Psoas muscle (tissue), 8 donors: ENCODE data around the gene PROP1. TPM values are rescaled to one million over a fixed set of nuclear protein-coding genes. Genes with fewer than 3 reads are reported as not detected.

Experiments used
- ATAC-seq, 4 donors: fragments of 200-7000 bp; cut with Tn5 transposase; one replicate each; pipeline ENCODE4 v1.9.1; 2020; ENCODE audit warnings: moderate library complexity in 3 of 4, mild to moderate bottlenecking in 2 of 4
- DNase-seq, 2 donors: peaks; one replicate each; pipeline ENCODE4 v3.0.0-alpha.2; 2020
- H3K27ac ChIP-seq: fragments of 200-600 bp; one replicate; pipeline ENCODE4 v1.8.0; 2022
- H3K27me3 ChIP-seq, 3 donors: fragments of 200-600 bp in 1 of 3; one replicate each; pipeline versions ENCODE4 v1.6.1 to v1.8.0; 2013 to 2022; ENCODE audit warnings: low read length in 2 of 3, mild to moderate bottlenecking in 2 of 3, moderate library complexity in 1 of 3; ENCODE audit not compliant: insufficient read depth in 3 of 3
- H3K36me3 ChIP-seq, 2 donors: fragments of 200-600 bp in 1 of 2; one replicate each; pipeline versions ENCODE4 v1.6.1 to v1.8.0; 2013 to 2022; ENCODE audit warnings: low read depth in 1 of 2, mild to moderate bottlenecking in 1 of 2, moderate library complexity in 1 of 2; ENCODE audit not compliant: insufficient read depth in 1 of 2
- H3K4me1 ChIP-seq: fragments of 200-600 bp; one replicate; pipeline ENCODE4 v1.8.0; 2022
- H3K4me3 ChIP-seq: fragments of 200-600 bp; one replicate; pipeline ENCODE4 v1.8.0; 2022; ENCODE audit warnings: mild to moderate bottlenecking
- H3K9me3 ChIP-seq: fragments of 200-600 bp; one replicate; pipeline ENCODE4 v1.8.0; 2022
- WGBS, 3 donors: extraction: QIAGEN DNeasy Blood & Tissue Kit; methylation state at CpG; one replicate each; pipeline versions ENCODE4 v1.1.6 to v1.1.7; 2013; 5-methylcytosine and 5-hydroxymethylcytosine counted together
- intact Hi-C, 2 donors: fragments of 100-400 bp; cut with DNase I; formaldehyde crosslinking; loops; one replicate each; pipeline versions ENCODE4 v1.11.0 to v1.14.2; 2022
- polyA plus RNA-seq, 3 donors: library from polyadenylated mRNA; stranded (reverse); fragments of 200-250 nt; gene quantifications; one replicate each; pipeline ENCODE4 v1.2.3, GENCODE V29; 2013
- total RNA-seq, 4 donors: library from RNA; stranded (reverse); fragmentation: NEBNext Ultra II Directional in 2 of 4; extraction: Animal tissue kit (Norgen Biotek cat#: 25700) in 2 of 4; gene quantifications; one replicate each; pipeline versions ENCODE4 v1.2.1 to v1.2.4, GENCODE V29; 2021 to 2023
- TF ChIP-seq, protein P1 (sequence below): fragments of 200-600 bp; IDR thresholded peaks from one replicate; pipeline ENCODE4 v1.8.0; 2022; ENCODE audit warnings: antibody characterized with exemption
- donor health status: healthy with polysubstance abuse.
- donor health status: DM: no; HTN: no; CAD: no; lungs with moderate emphysema.
- donor health status: Bipolar disorder and iron deficiency.
- donor health status: healthy.
- donor health status: DM: yes; HTN: yes; CAD: no.
- donor health status: DM: no; HTN: no; CAD: no.
- donor health status: DM: no; HTN: no; CAD: no.
- donor health status: DM: yes; HTN: yes; CAD: no.

PROP1 gene
- total and polyA plus RNA-seq, 7 donors: not detected

DNA sequence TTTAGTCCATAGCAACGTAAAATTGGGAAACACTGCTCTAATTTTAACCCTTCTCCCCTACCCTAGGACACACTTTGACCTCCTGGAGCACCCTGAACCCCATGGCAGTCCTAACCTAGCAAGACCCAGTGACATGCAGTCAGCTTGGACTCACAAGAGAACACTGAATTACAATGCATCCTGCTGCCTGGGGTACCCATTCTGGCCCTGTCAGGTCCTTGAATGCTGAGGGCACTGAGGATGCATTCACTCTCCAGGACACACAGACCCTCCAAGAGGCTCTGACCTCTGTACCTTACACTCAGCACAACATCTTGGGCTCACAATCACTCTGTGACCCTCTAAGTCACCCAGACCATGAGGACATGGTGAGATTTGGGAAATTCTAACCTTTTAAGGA, 1.8 kb upstream of the PROP1 start:
- Histone ChIP-seq H3K4me1 (no peaks in the 10 kb centered on the region), H3K27ac (no peak overlapping the region), H3K4me3 (no peak overlapping the region), H3K27me3 (peaks cover 0 to 39% (median 5%) of the 10 kb centered on the region in 3 donors), H3K9me3 (no peaks in the 10 kb centered on the region), H3K36me3 (no peaks in the 10 kb centered on the region)
- intact Hi-C loops: no loop called here
- WGBS, 3 donors: 42 to 59% (median 56%) methylated on average over 1 of the region's 1 CpG
- TF ChIP-seq, protein P1, sequence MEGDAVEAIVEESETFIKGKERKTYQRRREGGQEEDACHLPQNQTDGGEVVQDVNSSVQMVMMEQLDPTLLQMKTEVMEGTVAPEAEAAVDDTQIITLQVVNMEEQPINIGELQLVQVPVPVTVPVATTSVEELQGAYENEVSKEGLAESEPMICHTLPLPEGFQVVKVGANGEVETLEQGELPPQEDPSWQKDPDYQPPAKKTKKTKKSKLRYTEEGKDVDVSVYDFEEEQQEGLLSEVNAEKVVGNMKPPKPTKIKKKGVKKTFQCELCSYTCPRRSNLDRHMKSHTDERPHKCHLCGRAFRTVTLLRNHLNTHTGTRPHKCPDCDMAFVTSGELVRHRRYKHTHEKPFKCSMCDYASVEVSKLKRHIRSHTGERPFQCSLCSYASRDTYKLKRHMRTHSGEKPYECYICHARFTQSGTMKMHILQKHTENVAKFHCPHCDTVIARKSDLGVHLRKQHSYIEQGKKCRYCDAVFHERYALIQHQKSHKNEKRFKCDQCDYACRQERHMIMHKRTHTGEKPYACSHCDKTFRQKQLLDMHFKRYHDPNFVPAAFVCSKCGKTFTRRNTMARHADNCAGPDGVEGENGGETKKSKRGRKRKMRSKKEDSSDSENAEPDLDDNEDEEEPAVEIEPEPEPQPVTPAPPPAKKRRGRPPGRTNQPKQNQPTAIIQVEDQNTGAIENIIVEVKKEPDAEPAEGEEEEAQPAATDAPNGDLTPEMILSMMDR: no peak
- no peak for ATAC-seq
- no peak for DNase-seq

DNA sequence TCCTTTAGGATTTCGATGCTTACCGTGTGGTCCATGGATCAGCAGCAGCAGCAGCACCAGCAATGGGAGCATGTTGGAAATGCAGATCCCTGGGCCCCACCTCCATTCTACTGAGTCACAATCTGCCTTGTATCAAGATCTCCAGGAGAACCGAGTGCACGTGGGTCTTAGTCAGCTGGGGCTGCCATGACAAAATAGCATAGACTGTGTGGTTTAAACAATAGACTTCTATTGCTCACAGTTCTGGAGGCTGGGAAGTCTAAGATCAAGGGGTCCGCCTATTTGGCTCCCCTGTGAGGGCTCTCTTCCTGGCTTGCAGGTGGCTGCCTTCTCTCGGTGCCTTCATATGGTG, 1.3 kb upstream of the PROP1 start:
- TF ChIP-seq, protein P1: no peak
- no peaks in the 10 kb centered on the region for H3K4me1 ChIP-seq
- no peak overlapping the region for H3K27ac ChIP-seq
- DNase-seq: no peak
- no peaks in the 10 kb centered on the region for H3K9me3 ChIP-seq
- H3K4me3 ChIP-seq: no peak overlapping the region
- intact Hi-C loops: no loop called here
- H3K27me3 ChIP-seq: peaks cover 0 to 35% (median 5%) of the 10 kb centered on the region in 3 donors
- H3K36me3 ChIP-seq: no peaks in the 10 kb centered on the region
- 66 to 74% (median 67%) methylated on average over 6 of the region's 6 CpGs for WGBS, 3 donors
- ATAC-seq: no peak

DNA sequence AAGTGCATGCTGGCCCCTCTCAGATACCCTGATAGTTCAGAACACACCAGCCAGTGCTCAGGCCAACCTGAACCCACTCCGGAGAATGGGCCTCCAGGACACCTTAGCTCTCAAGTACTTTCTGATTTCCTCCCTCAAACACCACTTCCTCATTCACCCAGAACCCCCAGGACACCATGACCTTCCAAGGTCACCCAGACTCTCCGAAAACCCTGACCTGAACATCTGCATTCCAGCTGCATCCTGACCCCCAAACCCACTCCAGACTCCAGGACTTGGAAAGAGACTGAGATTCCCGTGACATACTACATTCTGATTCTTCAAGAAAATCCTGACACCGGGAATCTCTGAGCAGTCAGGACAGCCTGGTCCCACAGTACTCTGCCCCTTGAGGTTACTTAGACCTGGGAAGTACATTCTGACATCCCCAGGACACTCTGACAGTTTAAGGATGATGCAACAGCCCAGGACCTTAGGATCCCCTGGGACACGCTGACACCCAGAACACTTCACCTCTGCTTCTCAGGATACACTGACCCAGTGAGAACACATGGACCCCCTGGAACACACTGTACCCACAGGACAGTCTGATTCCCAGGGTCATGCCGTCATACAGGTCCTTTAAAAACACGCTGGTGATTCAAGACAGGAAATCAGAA, 747 bp upstream of the PROP1 start:
- TF ChIP-seq, protein P1: no peak
- Histone ChIP-seq H3K27ac (no peak overlapping the region), H3K27me3 (peaks cover 0 to 34% (median 5%) of the 10 kb centered on the region in 3 donors), H3K9me3 (no peaks in the 10 kb centered on the region), H3K4me1 (no peaks in the 10 kb centered on the region), H3K4me3 (no peak overlapping the region), H3K36me3 (no peaks in the 10 kb centered on the region)
- no peak for ATAC-seq
- no peak for DNase-seq
- WGBS, 3 donors: 64 to 66% (median 65%) methylated on average over 7 of the region's 7 CpGs
- intact Hi-C loops: no loop called here

DNA sequence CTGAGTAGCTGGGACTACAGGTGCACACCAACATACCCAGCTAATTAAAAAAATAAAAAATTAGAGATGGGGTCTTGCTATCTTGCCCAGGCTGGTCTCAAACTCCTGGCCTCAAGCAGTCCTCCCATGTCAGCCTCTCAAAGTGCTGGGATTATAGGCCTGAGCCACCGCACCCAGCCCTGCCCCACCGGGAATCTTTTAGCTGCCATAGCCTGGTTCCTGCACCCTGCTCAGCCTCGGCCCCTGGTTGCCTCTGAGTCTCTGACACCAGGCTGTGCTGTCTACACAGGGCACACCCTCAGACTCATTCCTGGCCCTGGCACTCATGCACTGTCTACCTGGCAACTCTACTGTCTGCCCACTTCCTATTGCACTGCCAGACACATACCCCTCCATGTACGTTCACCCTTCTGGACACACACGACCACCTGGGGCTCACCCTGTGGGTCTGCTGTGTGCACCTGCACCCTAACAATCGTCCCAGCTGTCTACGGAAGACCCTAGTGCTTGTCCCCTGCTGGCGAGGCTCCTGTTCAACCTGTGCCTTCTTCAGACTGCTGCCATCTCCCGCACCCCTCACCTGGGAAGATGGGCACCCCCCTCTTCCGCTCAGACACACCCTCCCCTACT, 1.4 kb downstream of the PROP1 start:
- TF ChIP-seq, protein P1: no peak
- intact Hi-C loops: no loop called here
- ATAC-seq (no peak), DNase-seq (no peak)
- H3K4me1 ChIP-seq: no peaks in the 10 kb centered on the region
- H3K4me3 ChIP-seq: no peak overlapping the region
- H3K9me3 ChIP-seq: no peaks in the 10 kb centered on the region
- 72 to 79% (median 77%) methylated on average over 10 of the region's 10 CpGs for WGBS, 3 donors
- peaks cover 0 to 23% (median 5%) of the 10 kb centered on the region in 3 donors for H3K27me3 ChIP-seq
- no peaks in the 10 kb centered on the region for H3K36me3 ChIP-seq
- no peak overlapping the region for H3K27ac ChIP-seq
